ENCODE results near the gene CLASRP. TPM values are rescaled to one million over a fixed set of nuclear protein-coding genes. Genes with fewer than 3 reads are reported as not detected.

Gene CLASRP
- total and polyA plus RNA-seq, 9 of the 15 experiments (the other 6 are each of a cell fraction or from before 2014, with no cell fraction given) = 0.94 to 86.3 (median 44.0) TPM

GRCh38 chr19:45075301-45076028 lies 36.6 kb downstream of the CLASRP start (continued):
- TF ChIP-seq RNF219 (CRISPR knock-in tag; IDR thresholded peaks at IDR 0.05) (no peak), ETV5 (CRISPR knock-in tag; IDR thresholded peaks at IDR 0.05; ENCODE audit: low read depth) (0 out of 2 replicates have a peak, but pooled peaks have one; percentile 19), ZBTB1 (CRISPR knock-in tag; IDR thresholded peaks at IDR 0.05; ENCODE audit: borderline replicate concordance, low read depth) (no peak), THRAP3 (IDR thresholded peaks at IDR 0.05; ENCODE audit: borderline replicate concordance) (no peak), CBFA2T3 (IDR thresholded peaks at IDR 0.05) (no peak), XRCC3 (IDR thresholded peaks at IDR 0.05) (no peak), TGIF2 (CRISPR knock-in tag; IDR thresholded peaks at IDR 0.05) (0 out of 2 replicates have a peak, but pooled peaks have one; percentile 67), SLC30A9 (CRISPR knock-in tag; IDR thresholded peaks at IDR 0.05) (no peak), ZNF143 (CRISPR knock-in tag; IDR thresholded peaks at IDR 0.05) (no peak), NCOA1 (IDR thresholded peaks at IDR 0.05; ENCODE audit: low read depth) (0 out of 2 replicates have a peak, but pooled peaks have one; percentile 25), SNIP1 (IDR thresholded peaks at IDR 0.05; ENCODE audit: low read depth) (no peak), ZNF699 (CRISPR knock-in tag; IDR thresholded peaks at IDR 0.05; ENCODE audit: insufficient replicate concordance) (no peak), MXI1 (IDR thresholded peaks at IDR 0.05; ENCODE audit: low read depth, low read length) (no peak), STAT5B (CRISPR knock-in tag; IDR thresholded peaks at IDR 0.05) (no peak), BHLHE40 (IDR thresholded peaks at IDR 0.05; ENCODE audit: low read length) (peak; percentile 11; the same call in 1 of the 2 replicates), TRIM25 (IDR thresholded peaks at IDR 0.05; ENCODE audit: borderline replicate concordance) (0 out of 2 replicates have a peak, but pooled peaks have one; percentile 38), C11orf30 (IDR thresholded peaks at IDR 0.05; ENCODE audit: low read depth) (no peak), SMAD1 (IDR thresholded peaks at IDR 0.05; ENCODE audit: low read depth, low read length, partially characterized antibody) (no peak), DPF2 (IDR thresholded peaks at IDR 0.05) (peak; percentile 26; the same call in 1 of the 2 replicates), E2F6 (IDR thresholded peaks at IDR 0.05; ENCODE audit: borderline replicate concordance in 1 of 2, extremely low read depth in 1 of 2, insufficient read depth in 1 of 2, insufficient read length in 1 of 2, low read depth in 1 of 2, low read length in 1 of 2, poor library complexity in 1 of 2, severe bottlenecking in 1 of 2) (no peak), ZNF449 (CRISPR knock-in tag; IDR thresholded peaks at IDR 0.05) (no peak), PHF8 (IDR thresholded peaks at IDR 0.05; ENCODE audit: borderline replicate concordance, low read length) (peak; percentile 22; the same call in 1 of the 2 replicates)
